ENCODE results near the gene LIN37. TPM values are rescaled to one million over a fixed set of nuclear protein-coding genes. Genes with fewer than 3 reads are reported as not detected.

Gene LIN37, protein sequence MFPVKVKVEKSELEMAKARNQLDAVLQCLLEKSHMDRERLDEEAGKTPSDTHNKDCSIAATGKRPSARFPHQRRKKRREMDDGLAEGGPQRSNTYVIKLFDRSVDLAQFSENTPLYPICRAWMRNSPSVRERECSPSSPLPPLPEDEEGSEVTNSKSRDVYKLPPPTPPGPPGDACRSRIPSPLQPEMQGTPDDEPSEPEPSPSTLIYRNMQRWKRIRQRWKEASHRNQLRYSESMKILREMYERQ
- total RNA-seq: 1 to 10 TPM; 7.5 to 8.1 TPM
- long read RNA-seq, partial matches to known transcripts: 0 of 1 reads
- long read RNA-seq, other reads (novel, unspliced or antisense): 0 of 1 reads

- peak; percentile 99 for DNase-seq
- ATAC-seq: peak; percentile 88
- intact Hi-C loops (cut with DNase I): loop anchor here in 1 of 2 donors (10.0 kb wide), 1 partner anchor 186 kb away; the partner anchor contains the start of gene LRFN3
Observed at GRCh38 chr19:35748106-35749020, at the start of gene LIN37. Gene LIN37, plus strand, starts transcription at chr19:35748576. Its CDS starts 149 bp downstream, at chr19:35748725.

GRCh38 chr19:35702223-35703012 lies 46.0 kb upstream of the LIN37 start:
- ATAC-seq (peak; percentile 100), DNase-seq (peak; percentile 97)
- intact Hi-C loops (cut with DNase I): no loop called here

DNA sequence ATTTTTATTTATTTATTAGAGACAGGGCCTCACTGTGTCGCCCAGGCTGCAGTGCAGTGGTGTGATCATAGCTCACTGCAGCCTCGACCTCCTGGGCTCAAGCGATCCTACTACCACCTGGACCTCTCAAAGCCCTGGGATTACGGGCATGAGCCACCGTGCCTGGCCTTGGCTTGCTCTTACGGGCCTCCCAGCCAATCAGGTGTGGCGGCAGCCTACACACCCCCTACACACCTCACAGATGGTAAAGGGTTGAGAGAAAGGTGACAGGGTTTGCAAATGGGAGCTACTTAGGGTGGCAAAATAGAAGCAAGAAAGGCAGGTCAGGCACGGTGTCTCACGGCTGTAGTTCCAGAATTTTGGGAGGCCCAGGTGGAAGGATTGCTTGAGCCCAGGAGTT lies 45.0 kb upstream of the LIN37 start:
- no peak for DNase-seq
- no peak for ATAC-seq
- intact Hi-C loops (cut with DNase I): no loop called here

GRCh38 chr19:35704218-35704617 lies 44.2 kb upstream of the LIN37 start, which contains the start of gene ZBTB32:
Gene ZBTB32, plus strand, starts transcription at chr19:35704558. Its CDS starts 10,069 bp downstream, at chr19:35714627.
- peak in 1 of 2 donors; percentile 27 for ATAC-seq
- intact Hi-C loops (cut with DNase I): no loop called here
- no peak for DNase-seq

- ATAC-seq (no peak), DNase-seq (no peak)
- intact Hi-C loops (cut with DNase I): no loop called here
Observed at GRCh38 chr19:35708391-35708790, 40.0 kb upstream of the LIN37 start.

DNA sequence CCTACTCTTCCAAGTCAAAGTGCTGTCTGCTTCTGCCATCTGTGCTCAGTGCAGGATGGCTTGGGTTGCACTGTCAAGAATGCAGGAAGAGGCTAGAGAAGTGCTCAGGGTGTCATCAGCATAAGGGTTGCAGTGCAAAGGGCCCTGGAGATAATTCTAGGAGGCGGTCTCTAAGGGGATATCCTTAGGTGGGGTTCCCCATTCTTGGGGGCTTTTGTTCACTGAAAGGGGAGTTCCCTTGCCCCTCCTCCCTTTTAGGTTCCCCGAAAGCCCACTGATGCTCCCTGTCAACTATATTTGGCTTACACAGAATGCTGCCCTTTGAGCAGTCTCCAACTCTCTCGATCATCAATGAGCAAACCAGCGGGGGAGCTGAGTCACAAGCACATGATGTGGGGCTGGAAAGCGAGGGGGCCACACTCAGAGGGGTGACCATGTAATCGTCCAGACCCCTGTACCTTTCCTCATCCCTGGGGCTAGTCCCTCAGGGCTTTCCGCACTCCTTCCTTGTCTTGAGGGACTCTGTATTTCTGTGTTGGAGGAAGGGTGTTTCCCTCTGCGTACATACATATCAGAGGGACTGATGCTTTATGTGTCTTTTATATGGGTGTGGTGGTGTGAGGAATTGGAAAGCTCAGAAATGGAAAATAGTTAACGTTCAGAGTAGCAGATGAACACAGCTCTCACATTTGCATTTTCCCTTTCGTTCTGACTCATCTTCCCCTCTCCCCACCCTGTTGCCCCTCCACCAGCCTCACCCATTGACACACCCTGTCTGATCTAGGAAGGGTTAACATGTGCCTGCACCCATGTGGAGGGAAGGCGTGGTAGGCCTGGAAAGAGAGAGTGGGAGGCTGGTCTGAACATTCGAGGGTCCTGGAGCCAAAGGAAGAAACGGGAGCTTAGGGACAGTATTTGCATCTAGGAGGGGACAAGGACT lies 37.3 kb upstream of the LIN37 start:
- intact Hi-C loops (cut with DNase I): loop anchor here in 1 of 2 donors (5.0 to 10.0 kb wide), 2 partner anchors 159 to 224 kb away; partner anchors contain the start of gene LRFN3

GRCh38 chr19:35712567-35713505 lies 35.5 kb upstream of the LIN37 start:
- intact Hi-C loops (cut with DNase I): loop anchor here in 1 of 2 donors (5.0 to 10.0 kb wide), 2 partner anchors 161 to 222 kb away; partner anchors contain the start of gene LRFN3
- ATAC-seq (no peak), DNase-seq (no peak)

More for the DNA sequence above, 37.3 kb upstream of the LIN37 start:
- ATAC-seq (no peak), DNase-seq (no peak)

- no peak for DNase-seq
- intact Hi-C loops (cut with DNase I): loop anchor here in 1 of 2 donors (5.0 to 10.0 kb wide), 2 partner anchors 161 to 221 kb away; partner anchors contain the start of gene LRFN3
- no peak for ATAC-seq
Observed at GRCh38 chr19:35713506-35713850, 34.9 kb upstream of the LIN37 start.

GRCh38 chr19:35713904-35714495 lies 34.4 kb upstream of the LIN37 start:
- intact Hi-C loops (cut with DNase I): loop anchor here in 1 of 2 donors (5.0 to 10.0 kb wide), 2 partner anchors 162 to 221 kb away; partner anchors contain the start of gene LRFN3
- DNase-seq (no peak), ATAC-seq (no peak)

GRCh38 chr19:35714601-35715354 lies 33.6 kb upstream of the LIN37 start:
- no peak for DNase-seq
- intact Hi-C loops (cut with DNase I): loop anchor here (5.0 to 10.0 kb wide), 3 partner anchors 162 to 220 kb away; partner anchors contain the start of genes LRFN3 (in 1 of the 2) and TMEM147 (in 1 of the 2)
- no peak for ATAC-seq

DNA sequence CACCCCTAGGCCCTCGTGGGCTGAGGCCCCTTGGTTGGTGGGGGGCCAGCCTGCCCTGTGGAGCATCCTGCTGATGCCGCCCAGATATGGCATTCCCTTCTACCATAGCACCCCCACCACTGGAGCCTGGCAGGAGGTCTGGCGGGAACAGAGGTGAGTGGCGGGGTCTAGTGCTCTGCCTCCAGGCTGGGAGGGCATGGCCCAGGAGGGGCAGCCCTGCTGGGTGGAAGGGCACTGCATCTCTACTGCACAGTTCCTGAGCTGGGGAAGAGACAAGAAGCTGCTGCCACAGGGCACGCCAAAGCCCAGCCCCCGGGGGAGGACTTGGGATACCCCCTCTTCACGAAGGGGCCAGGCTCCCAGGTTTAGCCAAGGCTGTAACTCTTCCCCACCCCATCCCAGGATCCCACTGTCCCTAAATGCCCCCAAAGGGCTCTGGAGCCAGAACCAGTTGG lies 33.0 kb upstream of the LIN37 start:
- DNase-seq (no peak), ATAC-seq (no peak)
- intact Hi-C loops (cut with DNase I): loop anchor here (5.0 to 10.0 kb wide), 2 partner anchors 168 to 219 kb away; partner anchors contain the start of genes LRFN3 (in 1 of the 2) and TMEM147 (in 1 of the 2)

- ATAC-seq (peak; percentile 42 to 56), DNase-seq (peak; percentile 73)
- intact Hi-C loops (cut with DNase I): loop anchor here (2.0 to 10.0 kb wide), 3 partner anchors 23 to 219 kb away; partner anchors contain the start of genes LRFN3 (in 1 of the 2) and TMEM147 (in 1 of the 2)
Observed at GRCh38 chr19:35715981-35716800, 32.2 kb upstream of the LIN37 start.

GRCh38 chr19:35716801-35717664 lies 31.3 kb upstream of the LIN37 start:
- intact Hi-C loops (cut with DNase I): loop anchor here (2.0 to 10.0 kb wide), 3 partner anchors 24 to 218 kb away; partner anchors contain the start of genes LRFN3 (in 1 of the 2) and TMEM147 (in 1 of the 2)
- ATAC-seq (peak; percentile 94 to 96), DNase-seq (peak; percentile 97)

Measured in left cardiac atrium (tissue), 4 donors.